Measurements from ENCODE around the gene SLC9A9. TPM values are rescaled to one million over a fixed set of nuclear protein-coding genes. Genes with fewer than 3 reads are reported as not detected.

Gene SLC9A9
- total and polyA plus RNA-seq, 2 donors (not counting 1 experiment from before 2014, with no cell fraction given): 14.3 to 74.0 TPM

DNA sequence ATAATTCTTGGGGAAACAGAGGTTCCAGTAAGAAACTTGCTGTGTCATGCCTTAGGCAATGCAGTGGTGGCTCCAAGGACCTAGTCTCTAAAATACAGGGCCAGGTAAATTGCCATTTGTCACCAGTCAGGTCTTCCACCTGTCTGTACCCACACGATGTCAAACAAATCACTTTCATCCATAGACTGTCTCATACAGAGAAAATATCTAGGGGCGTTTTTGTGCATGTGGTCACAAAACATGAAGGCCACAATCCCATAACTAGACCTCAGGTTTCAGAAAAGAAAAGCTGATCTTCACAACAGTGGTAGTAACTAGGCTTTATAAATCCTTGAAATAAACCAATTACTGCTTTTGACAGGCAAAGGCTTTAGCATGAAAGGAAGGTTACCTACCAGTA is 92.3 kb downstream of the SLC9A9 start:
- TF ChIP-seq EZH2 (IDR thresholded peaks at IDR 0.05; ENCODE audit: low read length, missing control alignments): no peak
- TF ChIP-seq, protein P1, sequence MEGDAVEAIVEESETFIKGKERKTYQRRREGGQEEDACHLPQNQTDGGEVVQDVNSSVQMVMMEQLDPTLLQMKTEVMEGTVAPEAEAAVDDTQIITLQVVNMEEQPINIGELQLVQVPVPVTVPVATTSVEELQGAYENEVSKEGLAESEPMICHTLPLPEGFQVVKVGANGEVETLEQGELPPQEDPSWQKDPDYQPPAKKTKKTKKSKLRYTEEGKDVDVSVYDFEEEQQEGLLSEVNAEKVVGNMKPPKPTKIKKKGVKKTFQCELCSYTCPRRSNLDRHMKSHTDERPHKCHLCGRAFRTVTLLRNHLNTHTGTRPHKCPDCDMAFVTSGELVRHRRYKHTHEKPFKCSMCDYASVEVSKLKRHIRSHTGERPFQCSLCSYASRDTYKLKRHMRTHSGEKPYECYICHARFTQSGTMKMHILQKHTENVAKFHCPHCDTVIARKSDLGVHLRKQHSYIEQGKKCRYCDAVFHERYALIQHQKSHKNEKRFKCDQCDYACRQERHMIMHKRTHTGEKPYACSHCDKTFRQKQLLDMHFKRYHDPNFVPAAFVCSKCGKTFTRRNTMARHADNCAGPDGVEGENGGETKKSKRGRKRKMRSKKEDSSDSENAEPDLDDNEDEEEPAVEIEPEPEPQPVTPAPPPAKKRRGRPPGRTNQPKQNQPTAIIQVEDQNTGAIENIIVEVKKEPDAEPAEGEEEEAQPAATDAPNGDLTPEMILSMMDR (conservative IDR thresholded peaks at IDR 0.05 in 1 of 2, IDR thresholded peaks at IDR 0.05 in 1 of 2; ENCODE audit: low read depth in 1 of 2, low read length in 2 of 2): no peak
- Histone ChIP-seq H4K20me1 (ENCODE audit: control insufficient read depth, extremely low read depth, insufficient read depth, low read length) (no peaks in the 10 kb centered on the region), H3K9me3 (ENCODE audit: control insufficient read depth, insufficient read depth, low read depth, low read length) (no peaks in the 10 kb centered on the region), H2AFZ (ENCODE audit: low read length) (no peak overlapping the region), H3K4me3 (replicated peaks in 1 of 4; ENCODE audit: control extremely low read depth in 1 of 4, insufficient read depth in 1 of 4, low read depth in 3 of 4, low read length in 4 of 4) (no peak overlapping the region), H3K9ac (ENCODE audit: insufficient read depth, low read length) (no peak overlapping the region), H3K79me2 (ENCODE audit: control insufficient read depth, insufficient read depth, low read length) (no peaks in the 10 kb centered on the region), H3K36me3 (ENCODE audit: control insufficient read depth, insufficient read depth, low read length) (no peaks in the 10 kb centered on the region), H3K4me1 (ENCODE audit: control insufficient read depth, extremely low read depth, insufficient read depth, low read length) (no peaks in the 10 kb centered on the region), H3K4me2 (ENCODE audit: extremely low read depth, insufficient read depth, low read length) (no peak overlapping the region), H3K27ac (ENCODE audit: insufficient read depth, low read length) (no peak overlapping the region), H3K27me3 (ENCODE audit: control insufficient read depth, insufficient read depth, low read length) (no peaks in the 10 kb centered on the region)
- no peak for DNase-seq (ENCODE audit: low read depth in 2 of 2)

DNA sequence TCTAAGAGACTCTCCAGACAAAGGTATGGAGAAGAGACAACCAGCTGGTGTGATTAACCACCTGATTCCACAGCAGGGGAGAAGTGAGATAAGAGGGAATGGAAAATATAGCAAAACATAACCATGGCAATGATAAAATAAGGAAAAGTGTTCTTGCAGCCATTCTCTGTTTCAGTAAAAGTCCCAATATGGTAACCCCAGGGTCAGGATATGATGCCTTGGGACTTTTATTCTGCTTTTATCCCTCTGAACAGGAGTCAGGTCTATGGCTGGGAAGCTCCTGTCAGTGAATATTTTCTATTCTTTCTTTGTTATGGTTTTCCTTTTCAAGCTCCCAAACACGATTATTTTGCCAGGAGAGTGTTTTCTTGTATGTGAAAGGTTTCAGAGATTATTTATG is 94.2 kb downstream of the SLC9A9 start:
- Histone ChIP-seq H3K79me2 (ENCODE audit: control insufficient read depth, insufficient read depth, low read length) (no peaks in the 10 kb centered on the region), H3K36me3 (ENCODE audit: control insufficient read depth, insufficient read depth, low read length) (no peaks in the 10 kb centered on the region), H2AFZ (ENCODE audit: low read length) (no peak overlapping the region), H3K27ac (ENCODE audit: insufficient read depth, low read length) (no peak overlapping the region), H3K9ac (ENCODE audit: insufficient read depth, low read length) (no peak overlapping the region), H4K20me1 (ENCODE audit: control insufficient read depth, extremely low read depth, insufficient read depth, low read length) (no peaks in the 10 kb centered on the region), H3K4me2 (ENCODE audit: extremely low read depth, insufficient read depth, low read length) (no peak overlapping the region), H3K4me3 (replicated peaks in 1 of 4; ENCODE audit: control extremely low read depth in 1 of 4, insufficient read depth in 1 of 4, low read depth in 3 of 4, low read length in 4 of 4) (no peak overlapping the region), H3K27me3 (ENCODE audit: control insufficient read depth, insufficient read depth, low read length) (no peaks in the 10 kb centered on the region), H3K4me1 (ENCODE audit: control insufficient read depth, extremely low read depth, insufficient read depth, low read length) (no peaks in the 10 kb centered on the region), H3K9me3 (ENCODE audit: control insufficient read depth, insufficient read depth, low read depth, low read length) (no peaks in the 10 kb centered on the region)
- TF ChIP-seq, protein P1 (conservative IDR thresholded peaks at IDR 0.05 in 1 of 2, IDR thresholded peaks at IDR 0.05 in 1 of 2; ENCODE audit: low read depth in 1 of 2, low read length in 2 of 2): no peak
- no peak for TF ChIP-seq EZH2 (IDR thresholded peaks at IDR 0.05; ENCODE audit: low read length, missing control alignments)
- DNase-seq (ENCODE audit: low read depth in 2 of 2): no peak

DNA sequence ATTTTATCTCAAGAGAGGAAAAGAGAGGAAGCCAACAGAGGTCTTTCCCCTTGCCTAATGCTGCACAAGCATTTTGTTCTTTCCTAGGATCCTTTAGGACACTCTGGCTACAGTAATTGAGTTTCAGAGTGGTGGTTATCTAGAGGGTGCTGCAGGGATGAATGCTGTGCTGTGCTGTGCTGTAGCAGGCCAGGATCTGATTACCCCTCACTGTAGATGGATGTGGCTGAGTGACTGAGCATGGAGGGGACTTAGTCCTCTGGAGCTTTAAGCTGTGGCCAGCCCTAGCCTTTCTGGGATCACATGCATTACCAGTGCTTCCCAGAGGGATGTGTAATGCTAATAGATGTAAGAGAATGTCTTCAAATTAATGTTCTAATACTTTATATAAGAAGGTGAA is 94.8 kb downstream of the SLC9A9 start:
- Histone ChIP-seq H3K27ac (ENCODE audit: insufficient read depth, low read length) (no peak overlapping the region), H3K4me1 (ENCODE audit: control insufficient read depth, extremely low read depth, insufficient read depth, low read length) (no peaks in the 10 kb centered on the region), H3K9me3 (ENCODE audit: control insufficient read depth, insufficient read depth, low read depth, low read length) (no peaks in the 10 kb centered on the region), H2AFZ (ENCODE audit: low read length) (no peak overlapping the region), H4K20me1 (ENCODE audit: control insufficient read depth, extremely low read depth, insufficient read depth, low read length) (no peaks in the 10 kb centered on the region), H3K4me2 (ENCODE audit: extremely low read depth, insufficient read depth, low read length) (no peak overlapping the region), H3K79me2 (ENCODE audit: control insufficient read depth, insufficient read depth, low read length) (no peaks in the 10 kb centered on the region), H3K4me3 (replicated peaks in 1 of 4; ENCODE audit: control extremely low read depth in 1 of 4, insufficient read depth in 1 of 4, low read depth in 3 of 4, low read length in 4 of 4) (no peak overlapping the region), H3K27me3 (ENCODE audit: control insufficient read depth, insufficient read depth, low read length) (no peaks in the 10 kb centered on the region), H3K9ac (ENCODE audit: insufficient read depth, low read length) (no peak overlapping the region), H3K36me3 (ENCODE audit: control insufficient read depth, insufficient read depth, low read length) (no peaks in the 10 kb centered on the region)
- no peak for DNase-seq (ENCODE audit: low read depth in 2 of 2)
- TF ChIP-seq, protein P1 (conservative IDR thresholded peaks at IDR 0.05 in 1 of 2, IDR thresholded peaks at IDR 0.05 in 1 of 2; ENCODE audit: low read depth in 1 of 2, low read length in 2 of 2): no peak
- TF ChIP-seq EZH2 (IDR thresholded peaks at IDR 0.05; ENCODE audit: low read length, missing control alignments): no peak

All from fibroblast of lung (primary cell).